ENCODE results near the gene CHN2. TPM values are rescaled to one million over a fixed set of nuclear protein-coding genes. Genes with fewer than 3 reads are reported as not detected.

Gene CHN2
- total RNA-seq, 4 donors from 2014 or later = 7.6 to 25.9 (median 17.8) TPM

- DNase-seq (ENCODE audit: low spot score) (no peak), ATAC-seq (ENCODE audit: low FRiP score) (no peak)
- TF ChIP-seq CTCF (IDR thresholded peaks at IDR 0.05) = no peak
Observed at GRCh38 chr7:29476916-29477315, 282.3 kb downstream of the CHN2 start.

DNA sequence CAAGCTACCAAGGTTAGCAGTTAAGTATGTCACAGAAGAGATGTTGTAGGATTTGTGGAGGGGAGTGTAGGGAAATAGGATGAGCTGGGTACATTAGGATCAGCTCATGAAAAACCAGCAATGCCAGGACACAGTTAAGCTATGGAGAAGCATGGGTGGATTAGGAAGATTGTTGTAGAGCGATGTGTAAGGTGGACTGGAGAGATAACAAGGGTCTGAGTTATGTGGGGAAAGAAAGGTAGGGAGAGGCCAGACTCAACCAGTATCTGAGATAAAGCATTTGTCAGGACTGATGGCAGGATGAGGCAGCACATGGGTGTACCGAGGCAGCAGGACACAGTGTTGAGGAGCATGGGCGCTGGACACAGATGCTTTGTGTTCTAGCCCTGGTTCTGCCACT is 283.7 kb downstream of the CHN2 start:
- TF ChIP-seq CTCF (IDR thresholded peaks at IDR 0.05) = no peak
- ATAC-seq (ENCODE audit: low FRiP score) (no peak), DNase-seq (ENCODE audit: low spot score) (no peak)

- ATAC-seq (ENCODE audit: low FRiP score) (no peak), DNase-seq (ENCODE audit: low spot score) (no peak)
- TF ChIP-seq CTCF (IDR thresholded peaks at IDR 0.05) = no peak
Observed at GRCh38 chr7:29478687-29479240, 284.2 kb downstream of the CHN2 start.

- TF ChIP-seq CTCF (IDR thresholded peaks at IDR 0.05) = no peak
- ATAC-seq (ENCODE audit: low FRiP score) (no peak), DNase-seq (ENCODE audit: low spot score) (no peak)
Observed at GRCh38 chr7:29479301-29480200, 285.0 kb downstream of the CHN2 start.

- DNase-seq (ENCODE audit: low spot score) (no peak), ATAC-seq (ENCODE audit: low FRiP score) (peak; percentile 79)
- TF ChIP-seq CTCF (IDR thresholded peaks at IDR 0.05) = no peak
Observed at GRCh38 chr7:29480451-29480850, 285.9 kb downstream of the CHN2 start.

DNA sequence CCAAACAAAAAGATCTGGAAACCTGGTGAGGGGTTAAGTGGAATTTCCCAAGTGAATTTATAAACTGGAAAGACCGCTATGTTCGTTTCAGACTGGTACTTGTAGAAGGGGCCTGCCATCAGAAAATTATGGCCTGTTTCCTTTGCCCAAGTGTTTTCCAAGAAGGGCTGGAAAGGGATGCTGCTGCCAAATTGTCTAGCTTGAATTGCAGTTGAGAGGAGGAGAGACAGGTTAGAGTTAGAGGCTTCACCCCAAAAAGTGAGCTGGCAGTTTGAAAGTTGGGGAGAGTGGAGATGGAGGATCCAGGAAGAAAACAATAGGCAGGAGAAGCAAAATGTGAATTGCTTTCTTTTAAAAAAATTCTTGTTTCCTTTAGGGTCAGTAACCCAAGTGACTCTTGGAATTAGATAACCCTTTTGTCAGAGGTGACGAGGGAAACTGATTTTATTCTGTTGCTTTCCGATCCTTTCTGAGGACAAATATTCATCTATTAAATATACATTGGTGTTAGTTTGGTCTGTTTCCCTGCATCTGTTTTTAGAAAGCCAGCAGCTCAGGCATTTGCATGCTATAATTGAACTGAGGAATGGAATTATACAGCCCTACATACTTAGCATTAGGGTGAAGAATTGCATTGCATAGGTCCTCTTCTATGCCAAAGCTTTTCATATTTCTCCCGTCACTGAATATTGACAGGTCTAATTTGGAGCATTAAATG is 286.5 kb downstream of the CHN2 start:
- no peak for TF ChIP-seq CTCF (IDR thresholded peaks at IDR 0.05)
- ATAC-seq (ENCODE audit: low FRiP score) (no peak), DNase-seq (ENCODE audit: low spot score) (no peak)

Data from omental fat pad (tissue), 4 donors.